ENCODE data around the gene AAGAB.

The AAGAB gene

GRCh38 chr15:67186688-67187087 is 67.8 kb downstream of the AAGAB start:
- DNase-seq, result no peak

DNA sequence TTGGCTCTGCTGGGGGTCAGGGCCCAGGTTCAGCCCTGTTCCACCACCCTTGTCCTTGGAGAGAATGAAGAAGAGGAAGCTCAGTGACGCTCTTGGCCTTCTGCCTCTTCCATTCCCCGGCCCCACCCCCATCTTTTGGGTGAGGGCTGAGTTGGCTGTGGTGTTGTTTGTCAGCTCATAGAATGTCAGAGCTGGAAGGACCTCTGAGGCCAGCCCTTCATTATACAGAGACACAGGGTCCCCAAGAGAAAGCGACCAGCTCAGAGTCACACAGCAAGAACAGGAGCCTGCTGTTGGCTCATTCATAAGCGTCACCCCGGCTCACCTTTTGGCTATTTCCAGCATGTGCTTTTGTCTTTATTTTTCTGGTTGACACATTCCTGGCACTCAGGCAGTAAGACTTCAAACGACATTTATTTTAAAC is 68.2 kb downstream of the AAGAB start:
- DNase-seq, result no peak

- no peak for DNase-seq
These were observed 68.7 kb downstream of the AAGAB start for GRCh38 chr15:67185621-67186225.

DNA sequence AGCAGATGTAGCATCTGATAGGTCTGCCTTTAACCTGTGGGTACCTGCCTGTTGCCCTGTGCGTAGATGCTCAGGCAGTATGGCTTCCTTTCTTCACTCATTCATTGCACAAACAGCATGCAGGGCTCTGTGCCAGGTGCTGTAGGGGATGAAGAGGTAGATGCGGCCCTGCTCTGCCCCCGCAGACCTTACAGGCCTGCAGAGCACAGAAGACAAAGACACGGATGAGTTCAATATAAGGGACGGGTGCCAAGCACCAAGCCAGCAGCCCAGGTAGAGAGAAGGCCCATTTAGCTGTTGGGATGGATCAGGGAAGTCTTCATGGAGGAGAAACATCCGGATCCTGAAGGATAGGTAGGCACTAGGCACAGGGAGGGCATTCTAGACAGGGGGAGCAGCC is 69.4 kb downstream of the AAGAB start:
- no peak for DNase-seq

- DNase-seq, result no peak
These were observed 70.1 kb downstream of the AAGAB start for GRCh38 chr15:67184208-67184925.

DNA sequence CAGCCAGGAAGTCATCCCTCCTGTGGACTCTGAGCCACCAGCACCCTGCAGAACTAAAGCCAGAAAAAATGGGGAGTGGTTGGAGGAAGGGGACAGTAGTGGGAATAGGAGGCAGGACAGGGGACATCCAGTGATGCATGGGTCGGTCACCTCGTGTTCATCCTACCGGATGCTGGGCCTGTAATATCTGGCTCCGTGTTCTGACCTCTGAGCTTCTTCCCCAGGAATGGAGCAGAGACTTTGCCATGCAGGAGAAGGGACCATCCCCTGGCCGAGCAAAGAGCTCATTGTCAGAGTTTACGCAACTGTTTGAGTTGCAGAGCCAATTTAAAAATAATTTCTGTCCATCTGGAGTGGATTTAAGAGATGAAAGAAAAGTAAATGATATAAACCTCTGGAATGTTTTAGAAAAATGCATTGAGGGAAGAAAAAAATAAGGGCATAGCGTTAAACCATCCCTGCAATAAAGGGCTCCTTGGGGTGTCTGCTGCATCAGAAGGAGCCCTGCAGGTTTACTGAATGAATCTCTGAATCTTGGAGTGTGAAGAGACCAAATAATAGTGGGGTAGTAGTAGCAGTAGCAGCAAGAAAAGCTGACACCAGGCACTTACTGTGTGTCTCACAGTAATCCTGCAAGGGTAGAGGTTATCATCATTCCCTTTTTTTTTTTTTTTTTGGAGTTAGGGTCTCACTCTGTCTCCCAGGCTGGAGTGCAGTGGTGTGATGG is 70.9 kb downstream of the AAGAB start:
- no peak for DNase-seq

DNA sequence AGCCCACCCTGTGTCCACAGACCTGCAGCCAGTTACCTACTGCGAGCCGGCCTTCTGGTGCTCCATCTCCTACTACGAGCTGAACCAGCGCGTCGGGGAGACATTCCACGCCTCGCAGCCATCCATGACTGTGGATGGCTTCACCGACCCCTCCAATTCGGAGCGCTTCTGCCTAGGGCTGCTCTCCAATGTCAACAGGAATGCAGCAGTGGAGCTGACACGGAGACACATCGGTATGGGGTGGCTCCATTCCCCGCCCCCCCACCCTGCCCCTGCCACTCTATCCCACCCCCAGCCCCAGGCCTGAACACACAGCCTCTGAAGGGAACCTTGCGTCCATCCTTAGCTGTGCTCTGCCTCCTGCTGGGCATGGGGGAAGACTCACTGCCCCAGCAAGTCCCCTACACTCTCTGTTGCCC is 73.2 kb downstream of the AAGAB start:
- DNase-seq, result no peak

DNA sequence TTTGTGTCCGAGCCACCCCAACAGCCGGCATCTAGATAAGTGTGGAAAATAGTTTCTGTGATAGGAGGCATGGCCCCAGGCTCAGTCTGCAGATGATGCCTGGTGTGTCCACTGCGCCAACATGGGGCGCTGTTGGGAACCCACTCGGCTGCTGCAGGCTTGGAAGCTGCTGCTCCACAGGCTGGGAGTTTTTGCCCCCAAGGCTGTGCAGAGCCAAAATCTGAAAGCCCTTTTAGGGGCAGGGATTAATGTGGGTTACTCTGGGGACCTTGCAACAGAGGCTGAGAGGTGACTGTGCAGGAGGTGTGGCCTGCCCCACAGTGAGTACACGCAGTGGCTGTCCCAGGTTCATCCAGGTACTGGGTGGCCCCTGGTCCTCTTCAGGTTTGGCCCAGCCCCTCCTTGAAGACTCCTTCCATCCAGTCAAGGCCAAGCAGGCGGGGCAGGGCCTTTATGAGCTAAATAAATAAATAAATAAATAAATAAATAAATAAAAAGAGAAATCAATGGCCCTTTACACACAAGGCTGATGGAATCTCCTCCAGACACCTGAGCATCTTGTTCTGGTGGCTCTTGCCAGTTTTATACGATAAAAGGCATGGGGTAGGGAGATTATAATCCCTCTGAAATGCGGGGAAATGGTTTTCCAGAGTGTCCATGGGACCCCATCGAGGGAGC is 73.8 kb downstream of the AAGAB start:
- no peak for DNase-seq

- DNase-seq, result no peak
These were observed 74.4 kb downstream of the AAGAB start for GRCh38 chr15:67180035-67180434.

- DNase-seq, result no peak
These were observed 75.0 kb downstream of the AAGAB start for GRCh38 chr15:67179411-67179995.

- no peak for DNase-seq
These were observed 75.8 kb downstream of the AAGAB start for GRCh38 chr15:67178569-67179210.

DNA sequence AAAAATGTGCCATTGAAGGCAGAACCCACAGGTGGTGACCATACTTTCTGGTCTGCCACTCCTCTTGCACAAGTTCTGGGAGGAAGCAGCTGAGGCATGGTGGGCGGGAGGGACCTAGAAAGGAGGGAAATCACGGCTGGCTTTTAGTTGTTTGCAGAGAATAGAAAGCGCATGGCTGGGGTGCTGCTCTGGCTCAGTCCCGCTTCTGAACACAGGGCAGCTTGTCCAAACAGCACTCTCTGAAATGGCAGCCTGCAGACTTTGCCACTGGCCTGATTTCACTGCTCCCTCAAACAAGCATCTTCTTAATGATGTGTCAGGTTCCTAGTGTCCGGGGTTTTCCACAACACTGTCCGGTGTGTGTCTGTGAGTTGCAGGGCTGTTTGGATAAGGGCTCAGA is 76.7 kb downstream of the AAGAB start:
- DNase-seq, result no peak

DNA sequence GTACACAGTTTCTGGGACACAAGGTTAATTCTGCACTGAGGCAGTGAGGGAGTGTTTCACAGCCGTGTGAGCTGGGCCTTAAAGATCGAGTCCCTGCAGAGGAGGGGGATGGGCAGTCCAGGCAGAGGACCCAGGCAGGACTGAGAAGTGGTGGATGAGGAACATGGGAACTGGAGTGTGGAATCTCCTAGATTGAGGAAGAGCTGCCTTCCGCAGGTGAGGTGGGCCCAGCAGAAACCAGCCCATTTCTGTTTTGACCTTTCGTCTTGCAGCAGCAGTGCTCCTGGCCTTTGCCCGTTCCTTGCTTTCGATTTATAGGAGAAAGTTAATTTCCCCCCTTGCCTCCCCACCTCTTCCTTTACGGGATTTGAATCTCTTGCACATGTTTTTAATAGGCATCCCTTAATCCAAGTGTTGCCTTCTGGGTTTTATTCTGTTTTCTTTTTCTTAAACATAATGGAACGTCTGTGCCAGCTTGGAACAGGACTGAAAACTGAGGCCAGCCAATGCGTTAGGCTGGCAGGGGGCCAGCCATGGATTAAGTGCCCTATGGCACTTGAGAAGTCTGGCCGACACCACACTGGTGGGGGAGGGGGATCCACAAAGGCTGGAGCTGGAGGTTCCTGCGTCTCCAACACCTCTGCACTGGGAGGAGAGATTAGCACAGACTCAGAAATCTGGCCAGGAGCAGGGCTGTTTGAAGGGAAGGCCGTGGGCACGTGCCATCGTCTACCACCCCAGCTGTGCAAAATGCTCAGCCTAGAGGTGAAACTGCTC is 78.1 kb downstream of the AAGAB start:
- DNase-seq, result no peak

DNA sequence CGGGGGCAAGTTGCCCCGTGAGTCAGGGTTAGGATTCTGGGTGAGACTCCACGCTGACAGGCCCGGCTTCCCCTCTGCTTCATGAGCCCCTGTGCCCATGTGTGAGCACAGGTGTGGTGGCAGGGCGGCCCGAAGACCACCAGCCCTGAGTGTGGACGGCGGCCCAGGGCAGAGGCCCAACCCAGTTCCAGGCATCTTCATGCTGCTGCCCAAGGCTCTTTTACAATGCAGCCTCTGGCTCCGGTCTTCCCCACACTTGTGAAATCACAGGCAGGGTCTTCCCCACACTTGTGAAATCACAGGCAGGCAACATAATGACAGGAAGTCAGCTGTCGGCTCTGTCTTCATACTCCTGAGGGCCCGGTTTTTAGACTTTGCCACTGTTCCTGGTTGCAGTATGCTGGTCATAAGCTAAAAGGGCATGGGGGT is 78.8 kb downstream of the AAGAB start:
- no peak for DNase-seq

DNA sequence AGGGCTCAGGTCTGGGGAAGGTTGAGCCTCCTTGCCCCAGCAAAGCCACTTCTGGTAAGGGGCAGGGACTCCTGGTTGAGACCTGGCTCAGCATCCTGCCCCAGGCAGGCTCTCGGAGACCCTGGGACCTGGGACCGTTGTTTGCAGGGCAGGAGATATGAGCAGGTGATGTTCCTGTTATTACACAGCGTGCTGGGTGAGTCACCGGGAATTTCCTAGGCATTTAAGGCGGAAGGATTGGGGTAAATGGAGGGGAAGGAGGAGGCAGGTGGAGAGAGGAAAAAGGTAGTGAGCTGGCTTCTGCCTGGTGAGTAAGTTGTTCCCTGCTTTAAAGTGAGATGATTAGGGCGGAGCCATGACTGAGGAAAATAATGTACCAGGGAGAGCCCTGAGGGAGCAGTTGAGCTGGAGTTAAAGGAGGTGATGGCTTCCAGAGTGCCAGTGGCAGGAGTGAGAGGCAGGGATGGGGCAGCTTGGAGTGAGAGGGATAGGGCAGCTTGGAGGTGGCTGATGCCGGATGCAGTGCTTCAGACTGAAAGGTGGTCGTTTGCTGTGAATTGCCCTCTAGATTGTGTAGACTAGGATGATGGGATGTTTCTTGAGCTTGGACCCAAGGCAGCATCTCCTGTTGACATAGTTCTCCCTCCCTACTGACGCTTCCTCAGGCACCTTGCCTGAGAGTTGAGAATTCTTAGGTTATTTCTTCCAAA is 79.4 kb downstream of the AAGAB start:
- no peak for DNase-seq

- DNase-seq, result no peak
These were observed 80.0 kb downstream of the AAGAB start for GRCh38 chr15:67174446-67174845.

- DNase-seq, result no peak
These were observed 80.7 kb downstream of the AAGAB start for GRCh38 chr15:67173786-67174185.

- no peak for DNase-seq
These were observed 81.5 kb downstream of the AAGAB start for GRCh38 chr15:67173005-67173404.

DNA sequence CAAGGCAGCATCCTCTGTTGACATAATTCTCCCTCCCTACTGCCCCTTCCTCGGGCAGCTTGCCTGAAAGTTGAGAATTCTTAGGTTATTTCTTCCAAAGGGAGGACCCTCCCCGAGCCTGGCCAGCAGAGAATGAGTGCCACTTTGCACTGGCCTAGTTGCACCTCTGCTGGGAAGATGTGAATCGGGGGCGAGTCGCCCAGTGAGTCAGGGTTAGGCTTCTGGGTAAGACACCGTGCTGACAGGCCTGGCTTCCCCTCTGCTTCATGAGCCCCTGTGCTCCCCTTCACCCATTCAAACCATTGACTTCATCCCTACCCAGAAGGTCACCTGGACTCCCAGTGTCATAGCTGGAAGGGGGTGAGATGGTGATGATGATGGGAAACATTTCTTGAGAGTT is 82.3 kb downstream of the AAGAB start:
- no peak for DNase-seq

DNA sequence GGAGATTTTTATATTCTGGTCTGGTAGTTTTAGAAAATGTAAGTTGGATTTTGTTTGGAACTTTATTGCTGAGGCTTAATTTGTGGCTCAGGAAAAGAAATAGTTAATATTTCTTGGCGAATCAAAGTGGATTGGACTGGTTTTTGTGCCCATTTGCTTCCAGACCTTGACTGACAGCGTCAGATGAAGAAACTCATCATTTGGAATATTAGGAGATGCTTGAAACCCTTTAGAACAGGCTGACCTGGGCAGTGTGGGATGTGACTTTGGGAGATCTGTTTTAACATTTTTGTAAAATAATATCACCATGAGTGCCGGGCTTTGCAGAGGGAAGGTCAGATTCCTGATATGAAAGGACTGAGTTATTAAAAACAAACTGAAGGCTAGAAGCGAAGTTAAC is 83.0 kb downstream of the AAGAB start:
- no peak for DNase-seq
